HUES64 (cell line): ENCODE measurements around the gene CAMKMT.

Experiments used
- H3K27ac ChIP-seq: 2 replicates; pipeline ENCODE4 v1.7.0; 2013; ENCODE audit warnings: low read depth, low read length, inconsistent platforms
- H3K27me3 ChIP-seq: 2 replicates; pipeline ENCODE4 v1.6.1; 2013; ENCODE audit warnings: mild to moderate bottlenecking, low read length; ENCODE audit not compliant: insufficient read depth
- H3K36me3 ChIP-seq: 2 replicates; pipeline ENCODE4 v1.6.1; 2013; ENCODE audit warnings: mild to moderate bottlenecking, low read length; ENCODE audit not compliant: insufficient read depth
- H3K4me1 ChIP-seq: 2 replicates; pipeline ENCODE4 v1.6.1; 2013; ENCODE audit warnings: mild to moderate bottlenecking, low read length, moderate library complexity; ENCODE audit not compliant: insufficient read depth
- H3K4me3 ChIP-seq: 2 replicates; pipeline ENCODE4 v1.5.1; 2013; ENCODE audit warnings: mild to moderate bottlenecking, low read length, moderate library complexity
- H3K9ac ChIP-seq: 2 replicates; pipeline ENCODE4 v1.6.1; 2013; ENCODE audit warnings: mild to moderate bottlenecking, low read depth, low read length
- H3K9me3 ChIP-seq: 2 replicates; pipeline ENCODE4 v1.6.1; 2013; ENCODE audit warnings: low read depth, low read length; ENCODE audit not compliant: insufficient read depth
- WGBS: fragments of 150-250, 120-280 bp; methylation state at CpG from one replicate; pipeline ENCODE4 v1.1.7; 2013; ENCODE audit warnings: missing lambda C conversion rate; 5-methylcytosine and 5-hydroxymethylcytosine counted together

The CAMKMT gene

DNA sequence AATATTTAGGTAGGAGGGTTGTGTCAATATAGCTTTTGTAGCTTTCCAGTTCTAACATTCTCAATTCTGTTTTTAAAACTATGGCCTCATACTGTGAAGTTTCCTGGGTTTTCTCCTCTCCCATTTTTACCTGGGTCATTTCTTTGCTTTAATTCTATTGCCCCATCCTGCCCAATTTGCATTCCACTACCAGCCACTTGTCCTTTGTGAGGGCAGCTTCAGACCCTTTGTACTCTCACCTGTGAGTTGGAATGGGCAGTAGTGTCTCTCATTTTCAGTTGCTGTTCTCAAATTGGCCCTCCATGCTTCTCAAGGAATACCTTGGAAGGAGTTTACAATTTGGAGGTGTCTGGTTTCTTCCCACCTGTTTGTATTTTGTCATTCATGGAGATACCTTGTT is 108.4 kb downstream of the CAMKMT start:
- H3K4me1 ChIP-seq: peaks cover 29% of the 10 kb centered on the region
- H3K27me3 ChIP-seq: no peaks in the 10 kb centered on the region
- peak overlapping the region; percentile 72 for H3K27ac ChIP-seq
- peaks cover 23% of the 10 kb centered on the region for H3K9me3 ChIP-seq
- H3K36me3 ChIP-seq: 0 out of 2 replicates have a peak, but pooled peaks cover 3% of the 10 kb centered on the region
- H3K9ac ChIP-seq: no peak overlapping the region
- no peak overlapping the region for H3K4me3 ChIP-seq

GRCh38 chr2:44477657-44478414 is 116.1 kb downstream of the CAMKMT start:
- Histone ChIP-seq H3K36me3 (no peaks in the 10 kb centered on the region), H3K27ac (no peak overlapping the region), H3K4me3 (no peak overlapping the region), H3K27me3 (no peaks in the 10 kb centered on the region), H3K9ac (no peak overlapping the region), H3K4me1 (peaks cover 28% of the 10 kb centered on the region), H3K9me3 (no peaks in the 10 kb centered on the region)
- 93% methylated on average over 3 of the region's 3 CpGs for WGBS

GRCh38 chr2:44479127-44479887 is 117.6 kb downstream of the CAMKMT start:
- H3K27me3 ChIP-seq: no peaks in the 10 kb centered on the region
- H3K9me3 ChIP-seq: no peaks in the 10 kb centered on the region
- H3K4me3 ChIP-seq: no peak overlapping the region
- WGBS: 29% methylated on average over 4 of the region's 5 CpGs
- H3K4me1 ChIP-seq: peaks cover 26% of the 10 kb centered on the region
- peak overlapping the region; percentile 2; the same call in 1 of the 2 replicates for H3K27ac ChIP-seq
- H3K9ac ChIP-seq: no peak overlapping the region
- H3K36me3 ChIP-seq: no peaks in the 10 kb centered on the region

- no peaks in the 10 kb centered on the region for H3K36me3 ChIP-seq
- H3K27ac ChIP-seq: 0 out of 2 replicates have a peak overlapping the region, but pooled peaks have one; percentile 13
- H3K9me3 ChIP-seq: no peaks in the 10 kb centered on the region
- peaks cover 22% of the 10 kb centered on the region for H3K4me1 ChIP-seq
- no peaks in the 10 kb centered on the region for H3K27me3 ChIP-seq
- WGBS: 71% methylated on average over 2 of the region's 2 CpGs
- H3K9ac ChIP-seq: no peak overlapping the region
- no peak overlapping the region for H3K4me3 ChIP-seq
Measured at GRCh38 chr2:44480068-44480467, 118.3 kb downstream of the CAMKMT start.

GRCh38 chr2:44487052-44487451 is 125.3 kb downstream of the CAMKMT start:
- H3K9me3 ChIP-seq: no peaks in the 10 kb centered on the region
- H3K4me1 ChIP-seq: no peaks in the 10 kb centered on the region
- no peaks in the 10 kb centered on the region for H3K36me3 ChIP-seq
- no peak overlapping the region for H3K4me3 ChIP-seq
- no peak overlapping the region for H3K9ac ChIP-seq
- WGBS: 93% methylated on average over 1 of the region's 1 CpG
- no peak overlapping the region for H3K27ac ChIP-seq
- H3K27me3 ChIP-seq: no peaks in the 10 kb centered on the region

GRCh38 chr2:44490726-44491125 is 129.0 kb downstream of the CAMKMT start:
- Histone ChIP-seq H3K9me3 (no peaks in the 10 kb centered on the region), H3K4me1 (peaks cover 10% of the 10 kb centered on the region)
- 97% methylated on average over 3 of the region's 3 CpGs for WGBS

GRCh38 chr2:44494006-44494405 is 132.3 kb downstream of the CAMKMT start:
- Histone ChIP-seq H3K9ac (no peak overlapping the region), H3K4me1 (peaks cover 24% of the 10 kb centered on the region), H3K4me3 (no peak overlapping the region), H3K36me3 (no peaks in the 10 kb centered on the region), H3K27ac (no peak overlapping the region), H3K27me3 (no peaks in the 10 kb centered on the region), H3K9me3 (no peaks in the 10 kb centered on the region)
- 94% methylated on average over 2 of the region's 2 CpGs for WGBS

More at GRCh38 chr2:44490726-44491125, 129.0 kb downstream of the CAMKMT start:
- Histone ChIP-seq H3K27ac (no peak overlapping the region), H3K9ac (no peak overlapping the region), H3K4me3 (no peak overlapping the region), H3K27me3 (no peaks in the 10 kb centered on the region), H3K36me3 (no peaks in the 10 kb centered on the region)

- Histone ChIP-seq H3K4me1 (peaks cover 25% of the 10 kb centered on the region), H3K4me3 (no peak overlapping the region), H3K27me3 (no peaks in the 10 kb centered on the region), H3K27ac (no peak overlapping the region), H3K36me3 (no peaks in the 10 kb centered on the region), H3K9me3 (no peaks in the 10 kb centered on the region), H3K9ac (no peak overlapping the region)
- WGBS: 97% methylated on average over 3 of the region's 3 CpGs
Measured at GRCh38 chr2:44495035-44495434, 133.3 kb downstream of the CAMKMT start.

DNA sequence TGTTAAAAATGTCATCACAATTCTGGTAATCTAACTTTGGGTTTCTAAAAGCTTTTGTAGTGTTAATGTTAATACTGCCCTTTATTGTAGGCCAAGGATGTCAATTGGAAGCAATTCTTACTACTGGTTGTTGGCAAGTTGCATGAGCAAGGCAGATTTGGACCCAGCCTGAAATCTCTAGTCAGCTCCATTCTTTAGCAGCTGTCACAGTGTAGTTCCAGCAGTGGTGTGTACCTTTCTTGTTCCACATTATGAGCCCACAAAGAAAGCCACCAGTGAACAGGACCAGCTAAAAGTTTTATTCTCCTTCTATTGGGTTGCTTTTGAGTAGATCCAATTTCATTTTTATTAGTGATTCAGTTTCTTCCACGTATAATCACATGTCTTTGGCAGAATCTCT is 133.8 kb downstream of the CAMKMT start:
- Histone ChIP-seq H3K4me1 (peaks cover 25% of the 10 kb centered on the region), H3K27me3 (no peaks in the 10 kb centered on the region), H3K9ac (no peak overlapping the region), H3K4me3 (no peak overlapping the region), H3K9me3 (no peaks in the 10 kb centered on the region), H3K27ac (no peak overlapping the region), H3K36me3 (no peaks in the 10 kb centered on the region)
- WGBS: no CpG with 5 or more reads among the region's 1 CpG

DNA sequence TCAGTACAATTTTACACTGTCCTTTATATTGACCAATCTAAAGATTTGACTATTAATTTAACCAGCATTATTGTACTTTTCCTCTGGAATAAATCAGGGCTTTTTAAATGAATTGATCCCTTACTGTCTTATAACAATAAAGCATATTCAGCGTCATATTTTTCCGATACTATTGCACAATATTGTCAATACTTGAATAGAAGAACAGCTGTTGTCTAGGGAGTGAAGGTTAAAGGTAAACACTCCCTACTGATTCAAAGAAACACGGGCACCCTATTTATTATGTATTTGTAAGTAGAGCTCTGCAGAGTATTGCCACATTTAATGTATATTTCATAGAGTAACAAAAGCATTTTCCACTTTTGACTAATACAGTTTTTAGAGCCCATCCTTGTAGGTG is 134.4 kb downstream of the CAMKMT start:
- H3K9ac ChIP-seq: no peak overlapping the region
- WGBS: no CpG with 5 or more reads among the region's 3 CpGs
- H3K27me3 ChIP-seq: no peaks in the 10 kb centered on the region
- H3K4me1 ChIP-seq: peaks cover 25% of the 10 kb centered on the region
- no peak overlapping the region for H3K27ac ChIP-seq
- H3K36me3 ChIP-seq: no peaks in the 10 kb centered on the region
- no peaks in the 10 kb centered on the region for H3K9me3 ChIP-seq
- no peak overlapping the region for H3K4me3 ChIP-seq

DNA sequence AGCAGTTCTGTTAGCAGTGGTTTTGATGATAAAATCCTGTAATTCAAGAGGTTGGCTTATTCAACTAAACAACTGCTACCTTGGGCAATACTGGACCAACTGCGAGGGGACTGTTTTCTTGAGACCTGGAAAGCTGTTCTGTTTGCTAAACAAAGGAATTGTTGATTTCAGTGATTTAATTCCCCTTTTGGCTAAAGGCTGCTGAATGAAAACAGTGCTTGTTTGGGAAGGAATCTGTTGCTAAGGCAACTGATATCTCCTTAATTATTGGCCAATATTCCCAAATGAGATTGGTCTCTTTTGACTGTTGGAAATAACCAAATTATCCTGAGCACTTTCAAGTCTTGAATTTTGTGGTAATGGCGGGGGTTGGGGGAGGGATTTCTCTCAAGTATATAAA is 136.8 kb downstream of the CAMKMT start:
- Histone ChIP-seq H3K27me3 (no peaks in the 10 kb centered on the region), H3K4me3 (no peak overlapping the region), H3K36me3 (no peaks in the 10 kb centered on the region), H3K4me1 (peaks cover 32% of the 10 kb centered on the region), H3K27ac (no peak overlapping the region), H3K9ac (no peak overlapping the region), H3K9me3 (no peaks in the 10 kb centered on the region)
- 88% methylated on average over 2 of the region's 2 CpGs for WGBS
